GM12892 (cell line): ENCODE results near the gene VPS29.

Experiments
- POLR2A ChIP-seq: IDR thresholded peaks from 2 replicates; pipeline ENCODE4 v1.6.1; 2011; ENCODE audit warnings: low read depth, low read length, control low read depth
- POLR2AphosphoS5 ChIP-seq: IDR thresholded peaks from 2 replicates; pipeline ENCODE4 v1.6.1; 2011; ENCODE audit warnings: low read depth, low read length, control low read depth
- TAF1 ChIP-seq: IDR thresholded peaks from 2 replicates; pipeline ENCODE4 v1.6.1; 2011; ENCODE audit warnings: low read depth, mild to moderate bottlenecking, control low read depth, low read length, borderline replicate concordance

DNA sequence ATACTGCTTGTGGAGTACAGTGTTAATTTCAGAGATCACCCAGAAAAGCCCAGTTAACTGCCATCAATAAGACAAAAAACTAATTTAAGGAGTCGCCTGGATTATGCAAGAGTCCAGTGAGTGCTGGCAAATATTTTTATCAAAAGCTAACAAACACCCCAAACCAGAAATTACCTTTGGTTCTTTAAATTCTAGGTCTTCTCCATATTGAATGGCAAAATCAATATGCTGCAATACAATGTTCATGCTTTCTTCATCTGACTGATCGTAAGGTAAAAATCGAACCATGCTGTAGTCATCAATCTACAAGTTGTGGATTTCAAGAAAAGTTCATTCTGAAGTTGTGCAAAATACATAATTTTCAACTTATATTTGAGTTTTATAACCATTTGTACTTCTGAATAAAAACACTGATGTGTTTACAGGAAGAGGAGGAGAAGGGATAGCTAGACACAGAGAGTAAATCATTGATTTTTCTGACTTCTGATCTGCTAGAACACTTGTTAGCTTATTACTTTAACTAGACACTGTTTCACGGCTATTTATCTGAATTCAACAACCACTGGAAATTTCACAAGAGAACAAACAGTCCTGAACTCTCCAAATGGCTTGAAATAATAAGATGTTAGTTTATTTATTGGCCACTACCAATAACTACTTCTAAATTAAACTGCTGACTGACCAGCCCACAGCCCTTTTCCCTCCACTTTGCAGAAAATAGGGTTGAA is 48.2 kb downstream of the VPS29 start:
- no peak for TF ChIP-seq POLR2AphosphoS5
- no peak for TF ChIP-seq POLR2A
- no peak for TF ChIP-seq TAF1
